Lower lobe of right lung (tissue), 2 donors: ENCODE data around the gene PGLYRP4. TPM values are rescaled to one million over a fixed set of nuclear protein-coding genes. Genes with fewer than 3 reads are reported as not detected.

Source experiments
- ATAC-seq, 2 donors: fragments of 200-7000 bp; cut with Tn5 transposase; one replicate each; pipeline ENCODE4 v1.9.1; 2020 to 2022; ENCODE audit warnings: mild to moderate bottlenecking in 2 of 2, moderate library complexity in 2 of 2
- DNase-seq: peaks from one replicate; pipeline ENCODE4 v3.0.0-alpha.2; 2020
- H3K27ac ChIP-seq: fragments of 200-600 bp; one replicate; pipeline ENCODE4 v1.8.0; 2022
- H3K27me3 ChIP-seq: fragments of 200-600 bp; one replicate; pipeline ENCODE4 v1.8.0; 2022; ENCODE audit warnings: low read depth
- H3K36me3 ChIP-seq: fragments of 200-600 bp; one replicate; pipeline ENCODE4 v1.8.0; 2022; ENCODE audit warnings: mild to moderate bottlenecking
- H3K4me1 ChIP-seq: fragments of 200-600 bp; one replicate; pipeline ENCODE4 v1.8.0; 2022
- H3K4me3 ChIP-seq: fragments of 200-600 bp; one replicate; pipeline ENCODE4 v1.8.0; 2022; ENCODE audit warnings: mild to moderate bottlenecking
- H3K9me3 ChIP-seq: fragments of 200-600 bp; one replicate; pipeline ENCODE4 v1.8.0; 2022
- CTCF ChIP-seq: fragments of 200-600 bp; IDR thresholded peaks from one replicate; pipeline ENCODE4 v1.8.0; 2022; ENCODE audit warnings: antibody characterized with exemption, mild to moderate bottlenecking
- intact Hi-C: fragments of 100-400 bp; cut with DNase I; formaldehyde crosslinking; loops from one replicate; pipeline ENCODE4 v1.11.0; 2022
- total RNA-seq: library from RNA; stranded (reverse); fragmentation: NEBNext Ultra II Directional; extraction: Animal tissue kit (Norgen Biotek cat#: 25700); gene quantifications from one replicate; pipeline ENCODE4 v1.2.1, GENCODE V29; 2021
- donor health status: DM: no; HTN: yes; CAD: no; lungs with severe emphysema.

PGLYRP4 gene
- total RNA-seq, 1 donor from 2014 or later: 0.30 TPM

DNA sequence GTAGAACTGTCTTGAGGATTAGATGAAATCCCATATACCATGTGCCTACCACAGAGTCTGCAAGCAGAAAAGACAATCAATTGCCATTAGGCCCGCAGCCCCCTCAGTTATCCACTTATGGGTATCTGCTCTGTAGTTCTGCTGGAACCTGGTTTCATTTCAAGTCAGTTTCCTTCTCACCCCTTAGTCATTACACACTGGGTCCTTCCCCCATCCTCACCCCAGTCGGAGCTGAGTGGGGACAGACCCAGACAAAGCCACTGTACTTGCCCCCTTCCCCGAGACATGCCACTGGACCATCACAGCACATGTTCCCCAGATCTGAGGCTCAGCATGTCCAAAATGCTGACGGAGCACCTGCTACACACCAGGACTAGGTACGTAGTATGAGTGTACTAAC, 57.1 kb downstream of the PGLYRP4 start:
- TF ChIP-seq CTCF: no peak
- intact Hi-C loops: no loop called here
- Histone ChIP-seq H3K27ac (no peak overlapping the region), H3K9me3 (no peaks in the 10 kb centered on the region), H3K4me1 (no peaks in the 10 kb centered on the region), H3K27me3 (peaks cover 11% of the 10 kb centered on the region), H3K4me3 (no peak overlapping the region), H3K36me3 (no peaks in the 10 kb centered on the region)
- ATAC-seq (no peak), DNase-seq (no peak)

DNA sequence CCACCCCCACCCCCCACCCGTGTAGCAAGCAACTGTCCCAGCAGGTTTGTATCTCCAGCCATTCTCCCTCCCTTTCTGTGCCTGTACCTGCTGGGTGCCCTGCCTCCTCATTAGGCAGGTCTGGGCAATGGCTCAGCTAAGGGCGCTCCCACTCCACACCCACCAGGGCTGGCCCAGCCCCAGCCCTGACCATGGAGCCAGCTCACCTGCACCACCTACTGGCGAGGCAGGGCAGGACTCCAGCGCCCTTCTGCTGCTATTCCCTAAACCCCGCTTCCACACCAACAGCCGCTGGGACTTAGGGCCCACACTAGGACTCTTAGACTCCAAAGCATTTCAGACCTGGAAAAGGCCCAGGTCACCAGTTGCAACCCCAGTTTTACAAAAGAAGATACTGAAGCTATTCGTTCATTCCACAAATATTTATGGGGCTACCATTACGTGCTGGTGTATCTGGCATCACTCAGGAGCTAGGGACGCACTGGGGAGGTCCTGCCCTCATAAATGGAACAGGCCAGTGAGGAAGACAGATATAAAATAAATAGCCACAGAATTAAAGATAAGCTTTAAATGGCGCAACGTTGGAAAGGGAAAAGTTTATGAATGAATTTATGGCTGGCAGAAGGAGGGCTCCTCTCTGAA, 59.9 kb downstream of the PGLYRP4 start:
- DNase-seq: no peak
- Histone ChIP-seq H3K27ac (no peak overlapping the region), H3K4me1 (no peaks in the 10 kb centered on the region), H3K36me3 (no peaks in the 10 kb centered on the region), H3K27me3 (peaks cover 11% of the 10 kb centered on the region), H3K9me3 (no peaks in the 10 kb centered on the region), H3K4me3 (no peak overlapping the region)
- peak; percentile 34 for TF ChIP-seq CTCF
- ATAC-seq: peak in 1 of 2 donors; percentile 56
- intact Hi-C loops: no loop called here

Other genes with a start within 250 kb of the PGLYRP4 start
- gene SPRR2F, start 235.3 kb downstream of the PGLYRP4 start, total RNA-seq: not detected
- gene SPRR2G, start 198.0 kb downstream of the PGLYRP4 start, total RNA-seq: not detected
- not detected for gene LELP1, start 145.4 kb downstream of the PGLYRP4 start, total RNA-seq
- not detected for gene PRR9, start 131.3 kb downstream of the PGLYRP4 start, total RNA-seq
- gene LORICRIN, start 89.2 kb downstream of the PGLYRP4 start, total RNA-seq: not detected
- gene PGLYRP3, start 35.9 kb downstream of the PGLYRP4 start, total RNA-seq: not detected
- gene S100A9, start 9.0 kb upstream of the PGLYRP4 start, total RNA-seq: 911 TPM
- 54.9 TPM for gene S100A12, start 26.8 kb upstream of the PGLYRP4 start, total RNA-seq
- 622 TPM for gene S100A8, start 42.2 kb upstream of the PGLYRP4 start, total RNA-seq
- not detected for gene S100A7A, start 67.7 kb upstream of the PGLYRP4 start, total RNA-seq
- not detected for gene S100A7, start 111.8 kb upstream of the PGLYRP4 start, total RNA-seq
- 1,109 TPM for gene S100A6, start 187.2 kb upstream of the PGLYRP4 start, total RNA-seq
- gene S100A5, start 192.1 kb upstream of the PGLYRP4 start, total RNA-seq: not detected
- 600 TPM for gene S100A4, start 197.0 kb upstream of the PGLYRP4 start, total RNA-seq
- gene S100A3, start 200.4 kb upstream of the PGLYRP4 start, total RNA-seq: 4.5 TPM
- gene S100A2, start 217.0 kb upstream of the PGLYRP4 start, total RNA-seq: 3.8 TPM